ENCODE results near the gene AARS2.

Gene AARS2

DNA sequence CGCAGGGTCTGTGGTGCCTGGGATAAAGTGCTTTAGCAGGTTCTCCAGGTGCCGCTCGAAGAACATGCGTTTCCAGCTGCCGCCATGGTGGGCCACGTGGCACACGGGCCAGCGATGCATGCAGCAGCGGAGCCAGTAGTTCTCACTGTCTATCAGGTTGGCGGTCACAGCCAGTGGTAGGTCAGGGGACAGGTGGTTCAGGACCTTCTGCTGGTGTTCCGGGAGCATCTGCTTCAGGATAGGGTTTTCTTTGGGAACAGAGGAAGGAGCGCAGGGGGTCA, 26.9 kb downstream of the AARS2 start:
- Histone ChIP-seq H3K4me1 (no peaks in the 10 kb centered on the region), H3K36me3 (no peaks in the 10 kb centered on the region), H3K4me3 (ENCODE audit: low read depth, low read length) (no peak overlapping the region), H3K9me3 (no peaks in the 10 kb centered on the region), H3K27me3 (no peaks in the 10 kb centered on the region; the same call in 1 of the 2 replicates)
- DNase-seq, result no peak
- TF ChIP-seq, protein P1, sequence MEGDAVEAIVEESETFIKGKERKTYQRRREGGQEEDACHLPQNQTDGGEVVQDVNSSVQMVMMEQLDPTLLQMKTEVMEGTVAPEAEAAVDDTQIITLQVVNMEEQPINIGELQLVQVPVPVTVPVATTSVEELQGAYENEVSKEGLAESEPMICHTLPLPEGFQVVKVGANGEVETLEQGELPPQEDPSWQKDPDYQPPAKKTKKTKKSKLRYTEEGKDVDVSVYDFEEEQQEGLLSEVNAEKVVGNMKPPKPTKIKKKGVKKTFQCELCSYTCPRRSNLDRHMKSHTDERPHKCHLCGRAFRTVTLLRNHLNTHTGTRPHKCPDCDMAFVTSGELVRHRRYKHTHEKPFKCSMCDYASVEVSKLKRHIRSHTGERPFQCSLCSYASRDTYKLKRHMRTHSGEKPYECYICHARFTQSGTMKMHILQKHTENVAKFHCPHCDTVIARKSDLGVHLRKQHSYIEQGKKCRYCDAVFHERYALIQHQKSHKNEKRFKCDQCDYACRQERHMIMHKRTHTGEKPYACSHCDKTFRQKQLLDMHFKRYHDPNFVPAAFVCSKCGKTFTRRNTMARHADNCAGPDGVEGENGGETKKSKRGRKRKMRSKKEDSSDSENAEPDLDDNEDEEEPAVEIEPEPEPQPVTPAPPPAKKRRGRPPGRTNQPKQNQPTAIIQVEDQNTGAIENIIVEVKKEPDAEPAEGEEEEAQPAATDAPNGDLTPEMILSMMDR (IDR thresholded peaks at IDR 0.05; ENCODE audit: low read depth, low read length), result no peak

DNA sequence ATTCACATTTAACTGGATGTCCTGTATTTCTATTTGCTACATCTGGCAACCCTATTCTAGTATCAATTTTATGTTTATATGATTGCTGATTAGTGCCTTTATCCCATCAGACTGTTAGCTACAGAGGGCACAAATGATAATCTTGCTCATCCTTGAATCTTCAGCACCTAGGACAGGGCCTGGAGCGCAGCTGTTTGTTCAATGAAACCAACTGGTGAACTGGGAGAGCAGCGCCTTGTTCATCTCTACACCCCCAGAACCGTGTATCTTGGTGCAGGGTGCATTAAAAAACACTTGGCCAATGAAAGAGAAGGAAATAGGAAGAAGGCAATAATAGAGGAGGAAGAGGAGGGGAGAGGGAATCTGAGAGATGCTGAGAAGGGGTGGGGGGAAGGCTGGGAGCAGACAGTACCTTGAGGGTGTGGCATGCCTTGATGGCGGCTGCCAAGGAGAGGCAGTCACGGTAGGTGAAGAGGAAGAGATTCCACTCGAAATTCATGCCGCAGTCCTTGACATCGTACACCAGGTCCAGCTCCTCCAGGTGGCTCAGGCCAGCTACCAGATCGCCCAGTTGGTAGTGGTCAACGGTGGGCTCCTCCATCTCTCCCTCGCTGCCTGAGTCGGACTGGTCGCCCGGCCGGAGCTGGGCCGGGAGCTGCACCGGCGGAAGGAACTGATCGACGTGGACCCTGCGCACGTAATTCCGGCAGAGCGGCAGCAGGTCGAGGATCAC, 27.4 kb downstream of the AARS2 start:
- no peaks in the 10 kb centered on the region for H3K4me1 ChIP-seq
- TF ChIP-seq, protein P1 (IDR thresholded peaks at IDR 0.05; ENCODE audit: low read depth, low read length), result no peak
- no peaks in the 10 kb centered on the region for H3K9me3 ChIP-seq
- no peak for DNase-seq
- H3K27me3 ChIP-seq, result no peaks in the 10 kb centered on the region; the same call in 1 of the 2 replicates
- no peak overlapping the region for H3K4me3 ChIP-seq (ENCODE audit: low read depth, low read length)
- no peaks in the 10 kb centered on the region for H3K36me3 ChIP-seq

DNA sequence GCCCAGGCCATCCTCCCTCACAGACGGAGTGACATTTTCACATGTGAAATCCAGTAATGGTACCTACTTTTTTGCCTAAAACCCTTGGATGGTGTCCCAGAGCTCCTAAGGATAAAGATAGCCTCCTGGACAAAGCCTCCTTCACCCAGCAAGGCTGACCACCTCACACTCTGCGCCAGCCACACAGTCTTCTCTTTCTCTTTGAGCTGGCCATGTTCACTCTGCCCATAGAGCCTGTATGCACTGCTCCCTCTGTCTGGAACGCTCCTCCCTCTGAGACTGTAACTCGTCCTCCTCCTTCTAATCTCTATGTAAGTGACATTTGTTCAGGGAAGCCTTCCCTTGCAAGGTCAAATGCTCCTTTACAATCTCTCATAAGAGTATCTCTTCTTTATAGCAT, 28.3 kb downstream of the AARS2 start:
- no peak overlapping the region for H3K4me3 ChIP-seq (ENCODE audit: low read depth, low read length)
- no peaks in the 10 kb centered on the region for H3K9me3 ChIP-seq
- TF ChIP-seq, protein P1 (IDR thresholded peaks at IDR 0.05; ENCODE audit: low read depth, low read length), result no peak
- DNase-seq, result no peak
- H3K27me3 ChIP-seq, result no peaks in the 10 kb centered on the region; the same call in 1 of the 2 replicates
- H3K4me1 ChIP-seq, result no peaks in the 10 kb centered on the region
- H3K36me3 ChIP-seq, result no peaks in the 10 kb centered on the region

DNA sequence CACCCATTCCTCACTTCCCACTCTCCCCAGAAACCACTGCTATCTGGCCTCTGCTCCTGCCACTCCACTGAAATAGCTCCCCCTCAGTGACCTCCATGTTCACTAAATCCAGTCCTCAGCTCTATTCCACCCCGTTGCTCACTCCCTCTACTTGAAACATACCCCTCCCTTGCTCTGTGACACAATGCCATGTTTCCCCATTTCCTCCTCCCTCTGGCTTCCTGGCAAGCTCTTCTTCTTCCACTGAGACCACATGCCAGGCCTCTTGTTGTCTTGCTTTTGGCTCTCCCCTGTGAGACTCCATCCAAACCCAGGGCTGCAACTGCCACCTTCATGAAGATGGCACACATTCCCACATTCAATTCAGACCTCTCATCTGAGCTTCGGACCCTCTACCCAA, 29.0 kb downstream of the AARS2 start:
- Histone ChIP-seq H3K36me3 (no peaks in the 10 kb centered on the region), H3K4me1 (no peaks in the 10 kb centered on the region), H3K27me3 (no peaks in the 10 kb centered on the region), H3K9me3 (no peaks in the 10 kb centered on the region), H3K4me3 (ENCODE audit: low read depth, low read length) (no peak overlapping the region)
- DNase-seq, result no peak
- TF ChIP-seq, protein P1 (IDR thresholded peaks at IDR 0.05; ENCODE audit: low read depth, low read length), result no peak

DNA sequence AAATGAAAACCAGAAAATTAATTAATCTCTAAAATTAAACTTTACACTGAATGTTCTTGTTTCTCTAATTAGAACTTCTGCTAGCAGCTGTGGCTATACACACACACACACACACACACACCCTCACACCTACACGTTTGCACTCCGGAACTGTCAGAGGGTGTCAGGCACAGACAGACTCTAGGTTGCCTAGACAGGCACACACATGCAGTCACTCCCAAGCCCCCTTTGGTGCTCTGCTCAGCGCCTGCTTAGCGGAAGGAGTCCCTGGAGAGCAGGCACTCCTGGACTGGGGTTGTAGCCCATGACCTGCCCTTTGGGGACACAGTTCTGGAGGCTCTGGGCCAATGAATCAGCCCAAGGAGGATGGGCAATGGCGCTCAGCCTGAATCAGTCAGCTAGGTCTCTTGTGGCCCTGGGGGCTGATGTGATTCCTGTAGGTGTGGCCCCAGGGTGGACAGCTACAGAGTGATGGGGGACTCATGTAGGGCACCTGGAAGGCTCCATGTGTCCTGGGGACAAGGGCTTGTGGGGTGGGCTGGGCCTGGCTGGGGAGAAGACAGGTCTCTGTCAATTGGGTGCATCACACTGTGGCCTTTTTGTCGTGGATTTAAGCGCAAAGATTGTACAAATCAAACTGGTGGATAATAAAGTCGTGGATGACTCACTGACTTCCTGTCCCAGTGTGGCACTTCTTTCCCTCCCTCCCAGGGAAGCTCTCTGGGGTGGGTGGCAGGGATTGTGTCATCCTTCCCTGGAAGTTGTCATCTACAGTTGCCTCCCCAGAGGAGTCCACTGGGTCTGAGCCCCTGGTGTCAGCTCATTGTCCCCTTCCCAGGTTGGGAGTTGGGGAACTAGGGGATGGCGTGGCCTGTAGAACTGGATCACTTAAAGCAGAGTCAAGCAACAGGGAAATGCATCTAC, 34.1 kb downstream of the AARS2 start:
- H3K27me3 ChIP-seq, result no peaks in the 10 kb centered on the region
- H3K9me3 ChIP-seq, result no peaks in the 10 kb centered on the region
- no peak for DNase-seq
- H3K4me3 ChIP-seq (ENCODE audit: low read depth, low read length), result no peak overlapping the region
- H3K4me1 ChIP-seq, result no peaks in the 10 kb centered on the region
- TF ChIP-seq, protein P1 (IDR thresholded peaks at IDR 0.05; ENCODE audit: low read depth, low read length), result no peak
- H3K36me3 ChIP-seq, result no peaks in the 10 kb centered on the region

DNA sequence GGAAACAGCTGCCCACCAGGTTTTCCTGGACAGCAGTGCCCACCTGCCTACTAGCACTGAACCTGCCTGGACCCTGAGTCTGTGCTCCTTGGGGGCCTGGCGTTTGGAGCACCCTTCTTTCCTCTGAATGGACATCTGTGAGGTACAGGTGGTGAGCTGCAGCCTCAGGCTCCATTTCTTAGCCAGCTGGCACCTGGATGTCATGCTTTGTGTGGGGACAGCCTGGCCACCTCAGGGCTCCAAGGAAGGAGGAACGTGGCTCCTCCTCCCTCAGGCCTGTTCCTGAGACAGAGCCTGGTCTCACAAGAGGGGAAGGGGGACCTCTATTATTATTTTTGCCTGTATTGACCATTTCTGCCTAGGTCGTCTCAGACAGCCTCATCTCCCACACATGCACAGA, 34.8 kb downstream of the AARS2 start:
- Histone ChIP-seq H3K36me3 (no peaks in the 10 kb centered on the region), H3K4me3 (ENCODE audit: low read depth, low read length) (no peak overlapping the region), H3K27me3 (no peaks in the 10 kb centered on the region), H3K4me1 (no peaks in the 10 kb centered on the region), H3K9me3 (no peaks in the 10 kb centered on the region)
- TF ChIP-seq, protein P1 (IDR thresholded peaks at IDR 0.05; ENCODE audit: low read depth, low read length), result no peak
- no peak for DNase-seq

Data from BE2C (cell line).